Measurements from ENCODE around the gene GTF3C5. TPM values are rescaled to one million over a fixed set of nuclear protein-coding genes. Genes with fewer than 3 reads are reported as not detected.

The GTF3C5 gene
- polyA plus RNA-seq, 1 donor from 2014 or later = 103 TPM

DNA sequence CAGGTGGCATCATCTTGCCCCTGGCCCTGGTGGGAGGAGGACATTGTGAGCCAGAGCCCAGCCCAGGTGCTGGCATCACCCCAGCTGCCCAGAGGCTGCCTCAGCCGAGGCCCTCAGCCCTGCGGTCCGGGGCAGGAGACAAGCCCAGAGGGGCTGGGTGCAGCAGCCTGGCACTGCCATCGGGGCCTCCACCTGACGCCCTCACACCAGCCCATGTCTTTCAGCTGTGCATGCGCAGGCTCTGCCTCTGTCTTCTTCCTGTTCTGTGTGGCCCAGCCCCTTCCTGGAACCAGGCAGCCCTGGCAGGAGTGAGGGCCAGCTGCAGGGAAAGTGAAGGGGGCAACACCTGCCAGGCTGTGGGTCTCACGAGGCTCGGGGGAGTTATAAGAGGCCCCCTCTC is 26.2 kb downstream of the GTF3C5 start:
- Histone ChIP-seq H3K79me2 (replicated peaks; ENCODE audit: insufficient read depth, low read length) (no peaks in the 10 kb centered on the region), H3K9me2 (ENCODE audit: insufficient read depth, low read length) (no peaks in the 10 kb centered on the region), H3K4me3 (ENCODE audit: low read length) (no peak overlapping the region), H2AFZ (ENCODE audit: low read depth, low read length) (no peak overlapping the region), H4K20me1 (ENCODE audit: insufficient read depth) (no peaks in the 10 kb centered on the region), H3K4me2 (ENCODE audit: low read length) (no peak overlapping the region), H3K27ac (ENCODE audit: low read length) (no peak overlapping the region), H3K36me3 (ENCODE audit: insufficient read depth, low read length) (no peaks in the 10 kb centered on the region), H3F3A (ENCODE audit: insufficient read depth, low read length, poor library complexity, severe bottlenecking) (no peaks in the 10 kb centered on the region), H3K9ac (ENCODE audit: low read length) (no peak overlapping the region), H3K27me3 (ENCODE audit: insufficient read depth, low read depth, low read length) (no peaks in the 10 kb centered on the region), H3K9me3 (ENCODE audit: low read length) (no peaks in the 10 kb centered on the region)
- no peak for TF ChIP-seq REST (IDR thresholded peaks at IDR 0.05; ENCODE audit: borderline replicate concordance)

DNA sequence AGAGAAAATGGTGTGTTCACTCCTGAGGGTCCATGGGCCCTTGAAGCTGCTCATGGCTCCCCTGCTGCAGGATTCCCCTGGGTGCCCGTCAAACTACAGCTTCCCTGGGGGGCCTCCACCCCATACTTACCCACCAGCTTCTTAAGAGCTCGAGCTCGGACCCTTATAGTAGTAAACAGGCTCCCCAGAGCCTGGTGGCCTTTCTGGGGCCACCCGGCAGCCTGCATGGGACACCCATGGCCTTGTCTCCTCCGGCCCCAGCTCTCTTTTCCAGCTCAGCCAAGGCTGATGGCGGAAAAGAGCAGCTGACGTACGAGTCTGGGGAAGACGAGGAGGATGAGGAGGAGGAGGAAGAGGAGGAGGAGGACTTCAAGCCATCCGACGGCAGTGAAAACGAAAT is 26.8 kb downstream of the GTF3C5 start:
- no peak overlapping the region for H3K9ac ChIP-seq (ENCODE audit: low read length)
- no peaks in the 10 kb centered on the region for H3K79me2 ChIP-seq (replicated peaks; ENCODE audit: insufficient read depth, low read length)
- H3K27ac ChIP-seq (ENCODE audit: low read length) = no peak overlapping the region
- H3K9me2 ChIP-seq (ENCODE audit: insufficient read depth, low read length) = no peaks in the 10 kb centered on the region
- no peak for TF ChIP-seq EZH2 (IDR thresholded peaks at IDR 0.05; ENCODE audit: borderline replicate concordance, insufficient read depth, low read length, poor library complexity, severe bottlenecking)
- no peak for TF ChIP-seq SMC3 (conservative IDR thresholded peaks at IDR 0.05; ENCODE audit: poor library complexity)
- TF ChIP-seq POLR2AphosphoS5 (IDR thresholded peaks at IDR 0.05) = no peak
- TF ChIP-seq EP300 (conservative IDR thresholded peaks at IDR 0.05; ENCODE audit: poor library complexity, severe bottlenecking) = no peak
- TF ChIP-seq MXI1 (conservative IDR thresholded peaks at IDR 0.05; ENCODE audit: poor library complexity, severe bottlenecking) = no peak
- TF ChIP-seq TAF1 (IDR thresholded peaks at IDR 0.05; ENCODE audit: low read depth) = no peak
- TF ChIP-seq CTCF (IDR thresholded peaks at IDR 0.05; ENCODE audit: poor library complexity, severe bottlenecking) = no peak
- no peak for TF ChIP-seq REST (IDR thresholded peaks at IDR 0.05; ENCODE audit: borderline replicate concordance)
- no peak for TF ChIP-seq RAD21 (conservative IDR thresholded peaks at IDR 0.05)
- H4K20me1 ChIP-seq (ENCODE audit: insufficient read depth) = no peaks in the 10 kb centered on the region
- H3K4me3 ChIP-seq (ENCODE audit: low read length) = no peak overlapping the region
- no peak overlapping the region for H2AFZ ChIP-seq (ENCODE audit: low read depth, low read length)
- H3K4me2 ChIP-seq (ENCODE audit: low read length) = no peak overlapping the region
- no peaks in the 10 kb centered on the region for H3F3A ChIP-seq (ENCODE audit: insufficient read depth, low read length, poor library complexity, severe bottlenecking)
- no peaks in the 10 kb centered on the region for H3K36me3 ChIP-seq (ENCODE audit: insufficient read depth, low read length)
- H3K9me3 ChIP-seq (ENCODE audit: low read length) = no peaks in the 10 kb centered on the region
- H3K27me3 ChIP-seq (ENCODE audit: insufficient read depth, low read depth, low read length) = no peaks in the 10 kb centered on the region

All from neural cell (in vitro differentiated cells).